GM19468 (cell line): ENCODE measurements around the gene DPF3.

Experiments used
- ATAC-seq: cut with Tn5 transposase; IDR thresholded peaks from one replicate; pipeline ENCODE4 v1.9.1; 2021; ENCODE audit warnings: mild to moderate bottlenecking, moderate library complexity, moderate number of reproducible peaks; ENCODE audit not compliant: unreplicated experiment; ENCODE audit errors: extremely low read depth

DPF3 gene

DNA sequence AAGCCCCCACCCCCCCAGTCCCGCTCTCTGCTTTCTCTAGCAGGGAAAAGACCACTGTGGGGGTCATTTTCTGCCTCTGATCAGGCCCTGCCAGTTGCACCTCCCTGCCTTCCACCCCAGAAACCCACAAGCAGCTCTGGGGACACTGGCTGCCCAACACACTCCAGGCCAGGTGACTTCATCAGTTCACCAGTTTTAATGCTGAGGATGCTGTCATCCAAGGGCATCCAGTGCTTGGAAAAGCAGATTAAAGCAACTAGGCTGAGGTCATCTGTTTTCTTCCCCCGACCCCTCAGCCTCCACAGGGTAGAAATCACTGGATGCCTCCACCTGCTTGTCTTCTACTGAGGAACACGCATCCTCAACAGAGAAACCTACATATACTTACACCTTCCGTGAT, 282.4 kb downstream of the DPF3 start:
- ATAC-seq: no peak

DNA sequence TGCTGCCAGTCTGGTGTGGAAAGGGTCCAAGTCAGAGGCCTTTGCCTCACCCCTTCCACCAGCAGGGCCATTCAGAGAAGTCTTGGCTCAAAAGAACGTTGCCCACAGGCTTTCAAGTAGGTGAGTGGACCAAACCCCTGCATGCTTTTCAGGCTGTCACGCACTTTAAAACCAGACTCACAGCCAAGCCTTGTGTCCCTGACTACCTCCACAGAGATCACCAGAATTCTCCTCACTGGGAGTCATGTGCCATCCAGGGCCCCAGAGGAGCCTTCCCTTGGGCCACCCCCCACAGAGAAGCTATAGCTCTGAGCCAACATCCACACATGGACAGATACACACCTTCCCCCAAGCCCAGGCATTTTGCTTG, 283.1 kb downstream of the DPF3 start:
- no peak for ATAC-seq

DNA sequence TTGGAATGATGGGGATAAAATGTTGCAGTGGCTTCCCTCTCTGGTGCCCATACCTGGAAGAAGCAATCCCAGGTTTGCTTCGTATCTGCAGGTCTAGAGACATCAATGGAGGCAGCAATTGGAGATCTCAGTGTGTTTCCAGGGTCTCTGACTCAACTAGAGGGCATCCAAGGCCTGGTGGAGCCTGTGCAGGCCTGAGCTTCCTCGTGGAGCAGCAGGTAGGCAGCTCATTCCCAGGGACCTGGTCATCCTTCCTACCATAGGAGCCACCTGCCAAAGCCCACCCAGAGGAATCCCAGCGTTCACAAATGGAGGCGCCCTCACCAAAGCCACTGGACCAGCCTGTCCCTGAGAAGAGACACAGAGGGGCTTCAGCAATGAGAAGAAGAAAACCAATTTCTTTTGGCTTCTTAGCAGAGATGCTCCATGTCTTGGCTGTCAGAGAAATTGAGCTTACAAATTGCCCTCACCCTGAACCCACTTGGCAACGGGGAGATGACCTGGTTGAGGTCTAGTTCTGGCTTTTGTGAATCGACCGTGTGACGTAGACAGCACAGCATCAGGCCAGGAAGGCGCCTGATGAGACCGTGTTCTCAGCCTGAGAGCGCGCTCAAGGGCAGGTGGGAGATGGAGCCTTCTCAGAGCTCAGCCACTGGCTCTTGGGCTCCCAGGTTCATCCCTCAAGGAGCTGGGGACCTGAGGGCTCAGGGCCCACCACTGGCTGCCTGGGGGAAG, 283.6 kb downstream of the DPF3 start:
- ATAC-seq: no peak

DNA sequence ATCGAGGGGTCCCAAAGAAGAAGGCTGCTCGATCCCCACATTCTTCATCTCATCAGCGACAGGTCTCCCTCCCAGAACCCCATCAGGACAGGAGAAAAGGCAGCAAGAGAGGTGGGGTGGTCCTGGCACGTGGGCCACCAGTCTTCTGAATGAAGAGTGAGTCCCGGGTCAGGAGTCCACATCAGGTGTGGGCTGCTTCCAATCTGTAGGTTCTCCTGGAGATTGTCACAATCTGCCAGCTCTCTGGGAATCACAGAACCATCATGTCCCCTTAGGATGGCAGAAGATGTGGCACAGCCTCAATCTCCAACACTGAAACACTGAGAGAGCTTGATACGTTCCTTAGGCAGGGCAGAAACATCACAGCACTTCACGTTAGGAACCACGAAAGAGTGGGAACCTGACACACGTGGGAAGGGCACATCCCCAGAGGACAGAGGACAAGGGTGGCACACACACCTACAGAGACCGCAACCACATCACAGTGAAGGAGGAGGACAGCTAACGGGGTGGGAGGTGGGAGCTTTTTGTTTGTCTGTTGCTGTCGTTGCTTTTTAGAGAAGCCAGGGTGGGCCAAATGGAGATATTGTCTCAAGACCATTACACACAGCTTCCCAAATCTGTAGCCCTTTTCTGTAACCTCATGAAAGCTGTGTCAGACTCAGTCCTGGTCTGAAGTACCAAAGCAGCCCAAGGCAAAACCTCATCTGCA, 284.5 kb downstream of the DPF3 start:
- no peak for ATAC-seq

DNA sequence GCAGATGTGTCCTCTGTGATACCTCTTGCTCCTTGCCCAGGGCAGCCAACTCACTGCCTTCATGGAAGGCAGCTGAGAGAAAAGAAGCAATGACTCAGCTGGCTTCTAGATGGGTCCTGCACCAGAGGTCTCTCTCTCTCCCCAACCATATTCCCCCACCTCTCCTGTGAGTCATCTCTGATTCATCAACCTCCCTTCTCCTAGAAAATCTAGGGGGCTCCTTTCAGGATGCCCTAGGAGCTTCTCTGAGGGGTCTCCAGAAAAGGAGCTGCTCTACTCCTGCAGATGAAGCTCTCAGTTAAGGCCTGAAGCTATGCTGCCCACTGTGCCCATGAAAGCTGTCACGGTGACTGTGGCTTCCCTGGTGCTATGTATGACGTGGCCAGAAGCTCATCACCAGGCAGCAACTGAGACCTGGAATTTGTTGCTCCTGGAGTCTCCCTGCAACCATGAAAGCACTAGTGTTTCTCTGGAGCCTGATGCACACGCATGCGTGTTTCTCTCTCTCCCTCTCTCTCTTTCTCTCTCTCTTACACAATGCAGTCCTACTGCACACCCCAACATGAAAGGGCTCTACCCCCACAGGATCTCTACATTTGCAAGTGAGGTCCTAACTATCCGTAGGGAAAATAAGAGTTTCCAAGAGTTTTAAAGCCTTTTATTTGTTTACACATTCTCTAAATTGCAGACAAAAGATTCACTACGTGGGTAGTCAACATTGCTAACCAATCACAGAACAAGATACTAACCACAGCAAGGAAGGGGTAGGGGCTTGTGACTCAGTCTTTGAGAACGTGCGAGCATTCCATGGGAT, 285.3 kb downstream of the DPF3 start:
- ATAC-seq: no peak

DNA sequence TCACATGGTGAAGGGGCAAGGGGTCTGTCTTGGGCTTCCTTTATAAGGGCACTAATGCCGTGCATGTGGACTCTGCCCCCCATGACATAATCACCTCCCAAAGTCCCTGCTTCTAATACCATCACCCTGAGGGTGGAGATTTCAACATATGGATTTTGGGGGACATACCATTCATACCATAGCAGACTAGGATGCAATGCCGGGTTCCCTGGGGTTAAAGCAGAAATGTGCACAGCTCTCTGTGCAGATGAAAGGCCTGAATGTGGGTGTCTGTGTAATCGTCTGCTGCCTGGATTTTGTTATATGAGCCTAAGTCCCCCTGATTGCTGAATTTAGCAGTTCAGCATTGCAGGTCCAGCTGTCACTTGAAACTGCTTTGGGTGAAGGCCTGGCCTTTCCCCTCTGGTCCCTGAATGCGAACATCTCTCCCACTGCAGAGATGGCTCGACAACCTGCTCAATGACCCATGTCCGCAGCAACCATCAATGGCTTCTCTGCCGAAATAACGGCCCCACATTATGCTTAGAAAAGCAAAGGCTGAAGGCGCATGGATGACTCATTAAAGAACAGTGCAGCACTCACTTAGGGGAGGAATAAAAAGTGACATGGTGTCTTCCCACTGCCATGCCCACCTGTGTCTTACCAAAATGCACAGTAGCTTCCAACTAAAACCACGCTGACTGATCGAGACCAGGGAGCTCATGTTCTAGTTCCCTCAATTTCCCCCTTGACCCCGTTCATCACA, 286.3 kb downstream of the DPF3 start:
- ATAC-seq: no peak

DNA sequence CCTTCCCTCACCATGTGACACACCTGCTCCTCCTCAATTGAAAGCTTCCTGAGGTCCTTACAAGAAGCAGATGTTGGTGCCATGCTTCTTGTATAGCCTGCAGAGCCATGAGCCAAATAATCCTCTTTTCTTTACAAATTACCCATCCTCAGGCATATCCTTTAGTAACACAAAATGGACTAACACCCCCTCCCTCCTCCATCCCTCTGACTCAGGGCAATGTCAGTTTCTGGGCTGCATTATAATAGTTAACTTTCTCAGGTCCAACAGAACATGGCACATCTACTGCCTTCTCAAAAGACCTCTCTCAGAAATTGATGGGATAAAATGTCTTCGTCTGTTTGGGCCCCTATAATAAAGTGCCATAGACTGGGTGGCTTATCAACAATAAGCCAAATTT, 287.0 kb downstream of the DPF3 start:
- ATAC-seq: no peak

DNA sequence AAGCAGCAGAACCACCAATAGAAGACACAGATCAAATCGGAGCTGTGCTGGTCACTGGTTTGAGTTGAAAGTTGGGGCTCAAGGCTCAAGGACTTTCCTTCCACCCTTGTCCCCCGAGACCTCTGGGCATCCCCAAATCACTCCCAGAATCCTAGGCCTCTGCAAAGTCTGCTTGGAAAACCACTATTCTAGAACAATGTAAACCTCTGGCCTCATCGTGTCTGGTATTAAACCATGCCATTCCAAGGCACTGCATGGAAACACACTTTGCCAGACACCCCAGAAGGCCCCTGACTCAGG, 288.0 kb downstream of the DPF3 start:
- no peak for ATAC-seq

DNA sequence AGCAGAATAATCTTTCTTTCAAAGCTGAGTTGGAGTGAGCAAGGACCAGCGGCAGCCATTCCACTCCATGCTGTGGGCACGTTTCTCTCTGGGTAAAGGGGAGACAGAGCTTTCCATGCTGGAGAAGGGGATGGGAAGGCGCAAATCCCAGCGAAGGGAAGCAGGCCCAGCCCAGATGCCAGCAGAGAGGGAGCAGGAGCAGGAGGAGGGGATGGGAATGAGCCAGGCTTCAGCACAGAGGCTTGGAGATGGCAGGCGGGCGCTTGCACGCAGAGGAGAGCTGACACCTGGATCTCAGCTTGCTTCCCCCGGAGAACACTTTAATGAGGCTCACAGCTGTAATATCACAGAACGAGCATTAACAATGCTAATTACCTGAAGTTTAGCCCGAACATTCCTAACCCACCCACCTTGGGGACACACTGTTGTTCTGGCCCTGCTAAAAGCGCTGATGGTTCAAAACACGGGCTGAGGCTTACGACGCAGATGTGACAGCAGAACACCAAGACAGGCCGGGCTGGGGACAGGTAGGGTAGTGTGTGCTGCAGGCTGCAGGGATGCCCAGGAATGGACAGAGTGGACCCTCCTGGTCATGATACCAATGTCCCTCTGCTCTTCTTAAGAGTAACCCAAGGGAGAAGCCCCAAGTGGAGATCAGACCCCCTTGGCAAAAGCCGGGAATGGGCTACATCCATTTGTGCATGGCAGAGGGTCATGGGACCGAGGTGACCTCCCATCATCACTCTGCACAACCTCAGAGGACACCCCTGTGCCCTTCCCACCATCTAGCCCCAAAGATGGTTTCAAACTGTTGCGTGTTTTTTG, 288.6 kb downstream of the DPF3 start:
- ATAC-seq: no peak

DNA sequence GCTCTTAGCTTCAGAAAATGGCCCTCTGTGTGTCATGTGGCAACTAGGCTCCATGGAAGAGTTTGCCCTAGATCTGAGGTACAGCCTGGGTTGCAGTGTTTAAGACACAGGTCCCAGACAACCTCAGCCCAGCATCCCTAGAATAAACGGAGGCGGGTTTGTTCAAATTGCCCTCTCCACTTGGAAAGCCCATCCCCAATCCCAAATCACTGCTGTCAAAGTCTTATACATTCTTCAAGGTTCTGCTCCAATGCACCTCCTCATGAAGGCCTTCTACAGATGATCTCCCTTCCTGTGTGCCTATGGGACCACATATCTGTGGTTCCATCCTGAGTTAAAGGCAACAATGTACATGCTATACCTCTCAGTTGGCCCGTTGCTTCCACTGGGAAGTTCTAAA, 289.8 kb downstream of the DPF3 start:
- no peak for ATAC-seq

DNA sequence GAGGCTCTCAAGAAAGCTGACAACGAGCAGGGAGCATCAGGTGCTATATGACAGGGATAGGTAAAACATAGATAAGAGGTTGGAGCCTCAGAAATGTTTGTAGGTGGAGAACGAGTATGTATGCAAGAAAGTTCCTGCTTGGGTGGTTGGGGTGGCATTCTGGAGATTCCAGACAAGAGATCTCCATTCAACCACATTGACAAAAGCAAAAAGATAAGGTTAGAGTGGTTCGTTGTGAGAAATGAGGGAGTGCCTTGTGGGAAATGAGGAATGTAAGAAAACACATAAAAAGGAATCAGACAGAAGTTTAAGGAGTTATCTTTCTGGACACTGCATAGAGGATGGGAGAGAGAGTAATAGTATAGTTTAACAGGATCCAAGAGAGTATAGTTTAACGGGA, 290.3 kb downstream of the DPF3 start:
- ATAC-seq: no peak

DNA sequence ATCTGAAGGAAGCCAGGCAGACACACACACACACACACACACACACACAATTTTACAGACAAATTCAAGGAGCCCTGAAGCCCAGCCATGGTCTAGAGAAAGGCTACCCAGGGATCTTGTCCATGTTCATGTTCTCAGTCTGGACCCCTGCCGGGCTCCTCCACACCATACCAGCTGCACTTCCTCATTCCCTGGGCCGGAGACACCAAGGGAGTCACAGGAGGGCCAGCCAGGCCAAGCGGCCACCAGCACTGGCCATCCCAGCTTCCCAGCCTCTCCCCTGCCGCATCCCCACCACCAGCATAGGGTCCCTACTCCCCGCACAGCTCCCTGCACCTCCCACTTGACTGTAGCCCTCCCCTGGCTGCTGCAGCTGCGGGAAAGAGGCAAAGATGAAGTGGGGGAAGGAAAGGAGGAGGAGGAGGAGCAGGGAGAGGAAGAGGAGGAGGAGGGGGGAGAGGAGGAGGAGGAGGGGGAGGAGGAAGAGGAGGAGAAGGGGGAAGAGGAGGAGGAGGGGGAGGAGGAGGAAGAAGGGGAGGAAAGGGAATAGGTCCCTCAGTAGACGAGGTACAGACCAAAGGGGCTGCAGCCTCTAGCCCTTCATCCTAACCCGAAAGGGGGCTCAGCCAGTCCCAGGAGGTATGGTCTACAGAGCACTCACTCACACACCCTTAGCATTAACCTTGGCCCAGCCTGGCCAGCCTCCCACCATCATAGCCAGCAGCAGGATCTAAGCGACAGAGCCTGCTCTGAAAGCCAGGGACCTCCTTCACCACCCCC, 293.2 kb downstream of the DPF3 start:
- no peak for ATAC-seq

DNA sequence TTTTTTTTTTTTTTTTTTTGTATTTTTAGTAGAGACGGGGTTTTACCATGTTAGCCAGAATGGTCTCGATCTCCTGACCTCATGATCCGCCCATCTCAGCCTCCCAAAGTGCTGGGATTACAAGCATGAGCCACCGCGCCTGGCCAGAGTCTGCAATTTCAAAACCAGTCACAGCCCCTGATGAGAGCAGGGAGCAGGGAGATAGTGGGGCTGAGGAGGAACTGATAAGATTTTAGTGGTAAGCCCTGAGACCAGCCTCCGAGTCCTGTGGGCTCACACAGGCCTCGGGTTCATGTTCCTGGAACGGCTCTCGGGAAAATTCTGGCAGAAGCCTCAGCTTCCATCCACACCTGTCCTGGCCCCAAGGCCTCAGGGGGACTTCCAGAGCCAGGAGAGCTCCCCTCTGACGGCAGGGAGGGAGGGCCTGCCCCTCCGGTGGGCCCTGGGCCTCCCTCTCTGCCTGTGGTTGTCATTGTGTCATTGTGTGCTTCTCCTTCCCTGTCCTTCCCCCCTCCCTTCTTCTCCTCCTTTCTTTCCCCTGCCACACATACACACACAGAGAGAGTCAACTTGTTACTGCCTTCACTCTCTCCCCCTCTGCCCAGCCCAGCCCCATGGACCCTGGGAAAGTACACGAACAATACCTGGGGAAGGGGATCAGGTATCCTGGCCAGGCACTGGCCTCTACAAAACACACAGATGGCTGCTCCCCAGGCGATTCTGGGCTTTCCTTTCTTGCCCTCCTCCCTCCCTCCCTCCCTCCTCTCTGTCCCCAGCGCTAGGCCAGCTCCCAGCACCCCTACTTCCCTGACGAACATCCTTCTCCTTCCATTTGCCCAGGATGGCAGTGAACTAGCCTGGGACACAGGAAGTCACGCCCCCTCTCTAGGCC, 294.1 kb downstream of the DPF3 start:
- ATAC-seq: no peak

DNA sequence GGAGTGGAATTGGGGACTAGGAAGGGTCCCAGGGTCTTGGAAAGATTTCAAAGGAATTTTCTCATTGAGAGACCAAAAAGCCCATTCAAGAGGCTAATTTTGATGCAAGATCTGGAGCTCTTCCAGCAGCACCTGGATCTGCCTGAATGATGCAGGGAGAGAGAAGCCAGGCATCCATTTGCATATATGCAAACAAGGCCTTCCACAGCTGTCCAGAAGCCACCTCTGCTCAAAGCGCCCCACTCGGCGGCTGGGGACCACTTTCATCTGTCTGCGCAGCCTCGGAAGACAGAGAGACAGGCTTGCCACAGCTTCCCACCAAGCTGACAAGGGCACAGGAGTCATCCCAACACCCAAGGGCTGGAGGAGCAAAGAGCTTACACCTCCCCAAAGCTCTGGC, 295.6 kb downstream of the DPF3 start:
- no peak for ATAC-seq

DNA sequence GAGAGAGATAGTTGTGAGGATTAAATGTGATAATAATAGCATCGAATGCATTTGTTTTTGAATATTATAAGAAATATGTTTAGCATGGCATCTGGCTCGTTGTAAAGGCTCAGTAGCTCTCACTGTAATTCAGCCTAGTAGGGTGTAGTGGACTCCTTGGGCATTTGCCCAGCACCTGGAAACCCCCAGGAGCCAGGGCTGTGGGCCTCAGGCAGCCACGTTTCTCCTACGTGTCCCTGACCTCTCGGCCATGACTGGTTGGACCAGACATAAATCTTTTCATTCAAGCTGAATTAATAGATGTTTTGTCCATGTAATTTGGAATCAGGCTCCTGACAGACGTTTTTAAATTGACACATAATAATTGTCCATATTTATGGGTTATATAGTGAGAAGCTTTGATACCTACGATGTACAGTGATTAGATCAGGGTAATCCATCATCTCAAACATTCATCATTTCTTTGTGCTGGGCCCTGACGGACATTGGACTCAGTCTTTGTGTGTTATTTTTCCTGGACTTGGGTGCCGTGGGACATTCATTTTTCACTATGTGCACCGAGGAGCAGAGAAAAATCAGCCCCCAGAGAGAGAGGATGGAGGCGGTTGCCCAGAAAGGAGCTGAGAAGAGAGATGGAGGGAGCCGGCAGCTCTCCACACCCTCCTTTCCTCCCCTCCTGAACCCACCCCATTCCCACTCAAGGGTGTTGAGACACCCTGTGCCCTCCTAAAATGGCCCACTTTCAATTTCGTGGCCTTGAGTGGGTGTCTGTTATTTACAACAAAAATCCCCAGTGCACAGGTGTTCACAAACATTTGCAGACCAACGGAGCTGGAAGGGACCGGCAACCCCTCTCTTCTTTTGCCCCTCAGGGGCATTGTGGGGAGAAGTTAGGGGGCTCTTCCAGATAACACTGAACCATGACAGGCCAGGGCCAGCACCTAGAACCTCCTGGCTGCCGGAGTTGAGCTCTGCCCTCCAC, 296.4 kb downstream of the DPF3 start:
- ATAC-seq: no peak

DNA sequence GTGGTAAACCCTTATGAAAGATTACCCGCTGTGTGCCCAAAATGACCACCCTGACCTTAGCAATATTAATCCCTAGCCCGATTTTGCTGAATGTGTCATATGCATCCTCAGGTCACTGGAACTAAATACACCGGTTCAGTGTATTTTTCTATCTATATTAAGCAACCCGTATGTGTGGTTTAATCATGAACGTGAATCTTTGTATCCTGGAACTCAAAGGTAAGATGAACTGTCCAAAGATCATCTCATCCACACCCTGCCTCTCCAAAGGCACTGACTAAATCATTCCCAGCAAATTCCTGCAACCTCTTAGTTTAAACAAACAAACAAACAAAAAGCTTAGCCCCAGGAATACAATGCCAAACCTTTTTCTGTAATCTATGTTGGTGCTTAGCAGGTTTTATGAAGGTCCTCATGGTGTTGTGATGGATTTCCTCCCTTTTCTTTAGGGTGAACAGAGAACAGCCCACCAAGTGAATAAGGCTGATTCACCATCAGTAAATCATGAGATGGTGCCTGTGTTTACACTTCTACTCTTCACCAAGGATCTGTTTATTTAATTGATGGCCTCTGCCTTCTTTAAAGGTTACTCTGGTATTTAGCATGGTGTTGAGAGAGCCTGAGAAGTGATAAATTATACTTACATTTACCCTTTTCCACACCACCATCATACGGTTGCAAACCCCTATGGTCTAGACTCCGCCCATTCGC, 298.6 kb downstream of the DPF3 start:
- no peak for ATAC-seq
